HG03521 (cell line): ENCODE data around the gene RGS4.

Experiments
- ATAC-seq: cut with Tn5 transposase; IDR thresholded peaks from one replicate; pipeline ENCODE4 v1.9.1; 2021; ENCODE audit warnings: mild to moderate bottlenecking, moderate library complexity; ENCODE audit not compliant: unreplicated experiment

Gene RGS4

GRCh38 chr1:163069142-163069541, at the start of gene RGS4:
TSS of gene RGS4 (plus strand) at chr1:163069361. CDS start at chr1:163069485, 124 bp downstream.
- ATAC-seq: no peak

- ATAC-seq: no peak
Observed at GRCh38 chr1:163022129-163022528, 47.0 kb upstream of the RGS4 start.

GRCh38 chr1:163027610-163028009, 41.6 kb upstream of the RGS4 start:
- no peak for ATAC-seq

- ATAC-seq: no peak
Observed at GRCh38 chr1:163029901-163030300, 39.3 kb upstream of the RGS4 start.

- no peak for ATAC-seq
Observed at GRCh38 chr1:163035446-163036249, 33.5 kb upstream of the RGS4 start.

GRCh38 chr1:163036671-163037070, 32.5 kb upstream of the RGS4 start:
- no peak for ATAC-seq

- ATAC-seq: no peak
Observed at GRCh38 chr1:163038928-163039706, 30.0 kb upstream of the RGS4 start.

GRCh38 chr1:163039707-163040093, 29.5 kb upstream of the RGS4 start:
- no peak for ATAC-seq

GRCh38 chr1:163046071-163046470, 23.1 kb upstream of the RGS4 start:
- no peak for ATAC-seq

GRCh38 chr1:163047951-163048659, 21.1 kb upstream of the RGS4 start:
- ATAC-seq: no peak

- ATAC-seq: no peak
Observed at GRCh38 chr1:163048869-163049268, 20.3 kb upstream of the RGS4 start.

GRCh38 chr1:163049296-163049695, 19.9 kb upstream of the RGS4 start:
- ATAC-seq: no peak

GRCh38 chr1:163050496-163050895, 18.7 kb upstream of the RGS4 start:
- no peak for ATAC-seq

- ATAC-seq: no peak
Observed at GRCh38 chr1:163054181-163054591, 15.0 kb upstream of the RGS4 start.

GRCh38 chr1:163055005-163055404, 14.2 kb upstream of the RGS4 start:
- ATAC-seq: no peak

- ATAC-seq: no peak
Observed at GRCh38 chr1:163055531-163055930, 13.6 kb upstream of the RGS4 start.

GRCh38 chr1:163056831-163057230, 12.3 kb upstream of the RGS4 start:
- ATAC-seq: no peak

GRCh38 chr1:163060343-163061007, 8.7 kb upstream of the RGS4 start:
- no peak for ATAC-seq

GRCh38 chr1:163063143-163063542, 6.0 kb upstream of the RGS4 start:
- no peak for ATAC-seq

GRCh38 chr1:163063610-163064009, 5.6 kb upstream of the RGS4 start:
- no peak for ATAC-seq

- no peak for ATAC-seq
Observed at GRCh38 chr1:163066168-163066567, 3.0 kb upstream of the RGS4 start.
